ENCODE results near the gene PEX14.

DNA sequence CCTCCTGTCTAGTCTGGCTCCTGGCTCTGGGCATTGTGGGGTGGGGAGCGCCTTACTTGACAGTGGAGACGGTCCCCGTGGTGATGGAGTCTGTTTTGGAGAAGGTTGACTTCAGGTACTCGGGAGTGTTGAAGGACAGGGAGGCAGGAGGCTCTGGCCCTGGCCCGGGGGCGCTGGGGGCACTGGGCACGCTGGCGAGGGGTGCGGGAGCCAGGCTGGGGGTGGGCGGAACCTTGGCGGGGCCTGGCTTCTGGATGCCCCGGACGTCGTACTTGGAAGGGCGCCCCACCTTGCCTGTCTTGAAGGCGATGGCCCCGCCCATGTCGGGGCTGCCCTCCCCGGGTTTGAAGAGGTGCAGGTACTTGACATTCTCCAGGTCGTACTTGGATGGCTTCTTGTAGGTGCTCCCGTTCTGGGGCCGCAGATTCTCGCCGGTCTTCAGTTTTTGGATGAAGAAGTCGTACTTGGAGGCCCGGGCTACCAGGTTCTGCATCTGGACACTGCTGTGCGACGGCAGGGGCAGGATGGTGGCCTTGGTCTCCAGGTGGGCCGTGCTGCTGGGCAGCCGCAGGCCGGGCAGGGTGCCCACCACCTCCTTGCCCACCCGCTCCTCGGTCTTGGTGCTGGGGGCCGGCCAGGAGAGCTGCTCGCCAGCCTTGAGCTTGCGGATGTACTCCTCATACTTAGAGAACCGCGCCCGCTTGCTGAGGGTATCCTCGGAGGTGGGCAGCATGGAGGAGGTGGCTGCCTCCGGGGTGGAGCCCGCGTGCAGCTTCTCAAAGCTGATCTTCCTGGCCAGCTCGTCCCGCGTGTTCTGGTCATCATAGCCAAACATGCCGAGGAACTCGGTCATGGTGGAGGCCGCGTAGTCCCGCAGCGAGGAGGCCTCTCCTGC lies 185.1 kb downstream of the PEX14 start:
- TF ChIP-seq, protein P1, sequence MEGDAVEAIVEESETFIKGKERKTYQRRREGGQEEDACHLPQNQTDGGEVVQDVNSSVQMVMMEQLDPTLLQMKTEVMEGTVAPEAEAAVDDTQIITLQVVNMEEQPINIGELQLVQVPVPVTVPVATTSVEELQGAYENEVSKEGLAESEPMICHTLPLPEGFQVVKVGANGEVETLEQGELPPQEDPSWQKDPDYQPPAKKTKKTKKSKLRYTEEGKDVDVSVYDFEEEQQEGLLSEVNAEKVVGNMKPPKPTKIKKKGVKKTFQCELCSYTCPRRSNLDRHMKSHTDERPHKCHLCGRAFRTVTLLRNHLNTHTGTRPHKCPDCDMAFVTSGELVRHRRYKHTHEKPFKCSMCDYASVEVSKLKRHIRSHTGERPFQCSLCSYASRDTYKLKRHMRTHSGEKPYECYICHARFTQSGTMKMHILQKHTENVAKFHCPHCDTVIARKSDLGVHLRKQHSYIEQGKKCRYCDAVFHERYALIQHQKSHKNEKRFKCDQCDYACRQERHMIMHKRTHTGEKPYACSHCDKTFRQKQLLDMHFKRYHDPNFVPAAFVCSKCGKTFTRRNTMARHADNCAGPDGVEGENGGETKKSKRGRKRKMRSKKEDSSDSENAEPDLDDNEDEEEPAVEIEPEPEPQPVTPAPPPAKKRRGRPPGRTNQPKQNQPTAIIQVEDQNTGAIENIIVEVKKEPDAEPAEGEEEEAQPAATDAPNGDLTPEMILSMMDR (IDR thresholded peaks at IDR 0.05; ENCODE audit: low read depth, low read length): no peak
- no peak for TF ChIP-seq EZH2phosphoT487 (IDR thresholded peaks at IDR 0.05; ENCODE audit: low read depth)

Measured in OCI-LY3 (cell line).